Esophagus muscularis mucosa (tissue), 4 donors: ENCODE measurements around the gene NF2.

ENCODE experiments used
- CTCF ChIP-seq, 3 experiments: fragments of 200-600 bp in 2 of 3; fragments of 450-650 bp in 1 of 3; sonication (generic) in 2 of 3; IDR thresholded peaks; one replicate each; pipeline ENCODE4 v1.5.1; 2017 to 2019; ENCODE audit warnings: antibody characterized with exemption in 3 of 3, mild to moderate bottlenecking in 2 of 3, moderate library complexity in 1 of 3
- EP300 ChIP-seq: sonication (generic); formaldehyde crosslinking; IDR thresholded peaks from one replicate; pipeline ENCODE4 v1.6.1; 2017; ENCODE audit warnings: antibody characterized with exemption
- POLR2A ChIP-seq: fragments of 450-650 bp; IDR thresholded peaks from one replicate; pipeline ENCODE4 v1.6.1; 2017; ENCODE audit warnings: antibody characterized with exemption, moderate library complexity, mild to moderate bottlenecking, low read depth
- POLR2AphosphoS5 ChIP-seq, 2 donors: sonication (generic); formaldehyde crosslinking; IDR thresholded peaks; one replicate each; pipeline ENCODE4 v1.6.1; 2017; ENCODE audit warnings: antibody characterized with exemption in 2 of 2

DNA sequence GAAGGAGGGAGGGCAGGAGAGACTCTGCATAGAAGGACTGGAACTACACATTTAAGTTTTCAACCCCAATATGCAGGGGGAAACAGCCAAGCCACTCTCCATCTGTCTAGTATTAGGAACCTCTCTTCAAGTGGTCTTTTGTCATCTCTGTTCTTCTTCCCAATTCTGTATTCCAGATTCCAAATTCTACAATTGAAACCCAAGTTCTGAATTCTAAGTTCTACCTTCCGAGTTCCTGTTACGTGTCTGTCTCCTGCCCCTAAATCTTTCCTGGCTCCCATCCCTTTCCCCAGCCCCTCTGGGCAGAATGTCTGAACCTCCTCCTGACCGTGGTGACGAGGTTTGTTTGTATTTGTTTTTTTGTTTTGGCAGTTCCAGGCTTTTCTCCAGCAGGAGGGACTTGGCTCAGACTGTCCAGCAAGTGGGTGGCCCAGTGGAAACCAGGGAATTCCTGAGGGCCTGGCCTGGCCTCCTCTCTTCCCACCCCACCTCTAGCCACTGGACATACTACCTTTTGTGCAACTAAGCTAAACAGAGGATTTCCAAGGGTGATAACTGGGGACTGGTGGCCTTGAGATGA, 48.3 kb upstream of the NF2 start:
- TF ChIP-seq CTCF (IDR thresholded peaks at IDR 0.05) = no peak
- no peak for TF ChIP-seq POLR2AphosphoS5 (IDR thresholded peaks at IDR 0.05)
- no peak for TF ChIP-seq POLR2A
- TF ChIP-seq EP300 = no peak
